Liver (tissue), 3 donors: ENCODE data around the gene CEP89.

Experiments
- EGR1 ChIP-seq, 2 donors: IDR thresholded peaks; 2 replicates each; pipeline ENCODE4 v1.6.1; 2016 to 2018; ENCODE audit warnings: antibody characterized with exemption in 2 of 2, low read depth in 2 of 2
- FOXA1 ChIP-seq: IDR thresholded peaks from 2 replicates; pipeline ENCODE4 v1.6.1; 2016; ENCODE audit warnings: antibody characterized with exemption
- FOXA2 ChIP-seq: IDR thresholded peaks from 2 replicates; pipeline ENCODE4 v1.6.1; 2016; ENCODE audit warnings: antibody characterized with exemption
- GABPA ChIP-seq, 2 donors: IDR thresholded peaks in 1 of 2; conservative IDR thresholded peaks in 1 of 2; 2 replicates each; pipeline ENCODE4 v1.6.1; 2016; ENCODE audit warnings: antibody characterized with exemption in 2 of 2, mild to moderate bottlenecking in 1 of 2, moderate library complexity in 1 of 2
- JUND ChIP-seq, 2 donors: IDR thresholded peaks; 2 replicates each; pipeline ENCODE4 v1.6.1; 2016; ENCODE audit warnings: antibody characterized with exemption in 2 of 2
- MAX ChIP-seq: IDR thresholded peaks from 2 replicates; pipeline ENCODE4 v1.6.1; 2016; ENCODE audit warnings: antibody characterized with exemption
- RAD21 ChIP-seq, 2 donors: IDR thresholded peaks; 2 replicates each; pipeline ENCODE4 v1.6.1; 2016; ENCODE audit warnings: antibody characterized with exemption in 2 of 2, mild to moderate bottlenecking in 2 of 2
- REST ChIP-seq: IDR thresholded peaks from 2 replicates; pipeline ENCODE4 v1.6.1; 2016; ENCODE audit warnings: antibody characterized with exemption, mild to moderate bottlenecking
- TAF1 ChIP-seq: conservative IDR thresholded peaks from 2 replicates; pipeline ENCODE4 v1.6.1; 2016; ENCODE audit warnings: antibody characterized with exemption, mild to moderate bottlenecking
- YY1 ChIP-seq: IDR thresholded peaks from 2 replicates; pipeline ENCODE4 v1.6.1; 2016; ENCODE audit warnings: antibody characterized with exemption, mild to moderate bottlenecking
- TF ChIP-seq, protein P1 (sequence below): fragments of 150-350 bp; IDR thresholded peaks from 2 replicates; pipeline ENCODE4 v1.5.1; 2017; ENCODE audit warnings: improper control_type of control experiment, low read depth, low read length; ENCODE audit not compliant: missing input control
- TF ChIP-seq, protein P2 (sequence below): IDR thresholded peaks from 2 replicates; pipeline ENCODE4 v1.6.1; 2016; ENCODE audit warnings: antibody characterized with exemption
- TF ChIP-seq, protein P3 (sequence below): IDR thresholded peaks from 2 replicates; pipeline ENCODE4 v1.6.1; 2016; ENCODE audit warnings: antibody characterized with exemption
- donor health status: healthy.
- donor health status: healthy.

GRCh38 chr19:32875428-32875827 is 96.3 kb downstream of the CEP89 start:
- TF ChIP-seq, protein P1, sequence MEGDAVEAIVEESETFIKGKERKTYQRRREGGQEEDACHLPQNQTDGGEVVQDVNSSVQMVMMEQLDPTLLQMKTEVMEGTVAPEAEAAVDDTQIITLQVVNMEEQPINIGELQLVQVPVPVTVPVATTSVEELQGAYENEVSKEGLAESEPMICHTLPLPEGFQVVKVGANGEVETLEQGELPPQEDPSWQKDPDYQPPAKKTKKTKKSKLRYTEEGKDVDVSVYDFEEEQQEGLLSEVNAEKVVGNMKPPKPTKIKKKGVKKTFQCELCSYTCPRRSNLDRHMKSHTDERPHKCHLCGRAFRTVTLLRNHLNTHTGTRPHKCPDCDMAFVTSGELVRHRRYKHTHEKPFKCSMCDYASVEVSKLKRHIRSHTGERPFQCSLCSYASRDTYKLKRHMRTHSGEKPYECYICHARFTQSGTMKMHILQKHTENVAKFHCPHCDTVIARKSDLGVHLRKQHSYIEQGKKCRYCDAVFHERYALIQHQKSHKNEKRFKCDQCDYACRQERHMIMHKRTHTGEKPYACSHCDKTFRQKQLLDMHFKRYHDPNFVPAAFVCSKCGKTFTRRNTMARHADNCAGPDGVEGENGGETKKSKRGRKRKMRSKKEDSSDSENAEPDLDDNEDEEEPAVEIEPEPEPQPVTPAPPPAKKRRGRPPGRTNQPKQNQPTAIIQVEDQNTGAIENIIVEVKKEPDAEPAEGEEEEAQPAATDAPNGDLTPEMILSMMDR, result no peak
- TF ChIP-seq RAD21 (IDR thresholded peaks at IDR 0.05) (no peak), MAX (no peak), REST (no peak), TAF1 (no peak), GABPA (IDR thresholded peaks at IDR 0.05 in 1 of 2, conservative IDR thresholded peaks at IDR 0.05 in 1 of 2) (no peak), YY1 (no peak), FOXA2 (no peak), EGR1 (IDR thresholded peaks at IDR 0.05; ENCODE audit: low read depth in 2 of 2) (no peak), FOXA1 (no peak), JUND (IDR thresholded peaks at IDR 0.05) (no peak)
- TF ChIP-seq, protein P2, sequence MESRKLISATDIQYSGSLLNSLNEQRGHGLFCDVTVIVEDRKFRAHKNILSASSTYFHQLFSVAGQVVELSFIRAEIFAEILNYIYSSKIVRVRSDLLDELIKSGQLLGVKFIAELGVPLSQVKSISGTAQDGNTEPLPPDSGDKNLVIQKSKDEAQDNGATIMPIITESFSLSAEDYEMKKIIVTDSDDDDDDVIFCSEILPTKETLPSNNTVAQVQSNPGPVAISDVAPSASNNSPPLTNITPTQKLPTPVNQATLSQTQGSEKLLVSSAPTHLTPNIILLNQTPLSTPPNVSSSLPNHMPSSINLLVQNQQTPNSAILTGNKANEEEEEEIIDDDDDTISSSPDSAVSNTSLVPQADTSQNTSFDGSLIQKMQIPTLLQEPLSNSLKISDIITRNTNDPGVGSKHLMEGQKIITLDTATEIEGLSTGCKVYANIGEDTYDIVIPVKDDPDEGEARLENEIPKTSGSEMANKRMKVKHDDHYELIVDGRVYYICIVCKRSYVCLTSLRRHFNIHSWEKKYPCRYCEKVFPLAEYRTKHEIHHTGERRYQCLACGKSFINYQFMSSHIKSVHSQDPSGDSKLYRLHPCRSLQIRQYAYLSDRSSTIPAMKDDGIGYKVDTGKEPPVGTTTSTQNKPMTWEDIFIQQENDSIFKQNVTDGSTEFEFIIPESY, result no peak
- TF ChIP-seq, protein P3, sequence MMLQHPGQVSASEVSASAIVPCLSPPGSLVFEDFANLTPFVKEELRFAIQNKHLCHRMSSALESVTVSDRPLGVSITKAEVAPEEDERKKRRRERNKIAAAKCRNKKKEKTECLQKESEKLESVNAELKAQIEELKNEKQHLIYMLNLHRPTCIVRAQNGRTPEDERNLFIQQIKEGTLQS, result no peak
